Measurements from ENCODE around the gene ADAM12. TPM values are rescaled to one million over a fixed set of nuclear protein-coding genes. Genes with fewer than 3 reads are reported as not detected.

ADAM12 gene
- total and polyA plus RNA-seq, 2 of the 13 experiments (the other 11 are each of a cell fraction or from before 2014, with no cell fraction given): not detected

DNA sequence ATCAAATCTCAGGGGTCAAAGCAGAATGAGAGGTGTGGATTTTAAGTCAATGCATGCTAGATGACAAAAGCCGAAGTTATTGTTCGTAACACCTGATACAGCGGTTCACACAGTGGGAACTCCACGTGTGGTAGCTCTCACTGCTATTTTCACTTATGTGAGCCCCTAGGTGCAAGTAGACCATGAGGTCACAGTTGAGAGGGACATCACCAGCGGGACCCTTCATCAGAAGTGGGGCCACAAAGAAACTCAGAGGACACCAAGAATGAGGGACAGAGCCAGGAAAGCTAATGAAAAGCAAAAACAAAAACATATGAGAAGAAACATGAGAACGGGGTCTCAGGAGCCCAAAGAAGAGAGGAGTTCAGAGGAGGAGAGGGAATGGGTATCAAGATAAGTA, 63.5 kb downstream of the ADAM12 start:
- WGBS (ENCODE audit: low lambda C conversion rate): 9% methylated on average over 6 of the region's 6 CpGs
- Histone ChIP-seq H3K9me3 (ENCODE audit: low read length) (no peaks in the 10 kb centered on the region), H3K27me3 (ENCODE audit: control insufficient read depth in 1 of 2, insufficient read depth in 2 of 2, low read length in 2 of 2) (no peaks in the 10 kb centered on the region; a peak in 1 of 5 replicates), H3K79me2 (ENCODE audit: insufficient read depth, low read length) (no peaks in the 10 kb centered on the region), H3K4me2 (ENCODE audit: low read depth, low read length) (no peak overlapping the region), H3K4me3 (replicated peaks in 1 of 3; ENCODE audit: insufficient read depth in 1 of 3, low read depth in 2 of 3, low read length in 3 of 3) (no peak overlapping the region), H4K20me1 (ENCODE audit: insufficient read depth, low read length) (no peaks in the 10 kb centered on the region), H3K36me3 (replicated peaks in 1 of 2; ENCODE audit: control insufficient read depth in 1 of 2, insufficient read depth in 2 of 2, low read length in 2 of 2) (no peaks in the 10 kb centered on the region), H3K27ac (ENCODE audit: extremely low read length, insufficient read depth, low read length) (no peak overlapping the region), H3K4me1 (ENCODE audit: insufficient read depth, low read length) (no peaks in the 10 kb centered on the region), H2AFZ (ENCODE audit: low read length) (no peak overlapping the region), H3K9ac (ENCODE audit: insufficient read depth, low read depth, low read length) (no peak overlapping the region)
- CTCF ChIA-PET (ENCODE audit: low intra/inter-chr PET ratio, low total read pairs): no interaction called here
- ATAC-seq (no peak), FAIRE-seq (no peak), DNase-seq (ENCODE audit: low spot score) (no peak)
- intact Hi-C loops (cut with micrococcal nuclease; ENCODE audit: unreplicated experiment): no loop called here
- in situ Hi-C loops (cut with HindIII; ENCODE audit: extremely low pct_ligation_motif_present, low pct_unique_long_range_greater_than_20kb): no loop called here
- no TSS peak for BruUV-seq (replicated peaks)
- POLR2A ChIA-PET: no interaction called here
- TF ChIP-seq SOX6 (IDR thresholded peaks at IDR 0.05) (no peak), SOX6 (CRISPR knock-in tag; IDR thresholded peaks at IDR 0.05) (no peak), KLF11 (CRISPR knock-in tag; IDR thresholded peaks at IDR 0.05) (no peak), FOXK2 (IDR thresholded peaks at IDR 0.05) (no peak), JDP2 (CRISPR knock-in tag; IDR thresholded peaks at IDR 0.05; ENCODE audit: borderline replicate concordance) (no peak), ZNF766 (CRISPR knock-in tag; IDR thresholded peaks at IDR 0.05; ENCODE audit: borderline replicate concordance) (no peak), SMAD9 (CRISPR knock-in tag; IDR thresholded peaks at IDR 0.05) (no peak), ZMAT5 (CRISPR knock-in tag; IDR thresholded peaks at IDR 0.05; ENCODE audit: borderline replicate concordance, low read depth) (no peak), HOXA3 (CRISPR knock-in tag; IDR thresholded peaks at IDR 0.05) (no peak), ZNF318 (CRISPR knock-in tag; IDR thresholded peaks at IDR 0.05) (no peak)
- TF ChIP-seq, protein P1, sequence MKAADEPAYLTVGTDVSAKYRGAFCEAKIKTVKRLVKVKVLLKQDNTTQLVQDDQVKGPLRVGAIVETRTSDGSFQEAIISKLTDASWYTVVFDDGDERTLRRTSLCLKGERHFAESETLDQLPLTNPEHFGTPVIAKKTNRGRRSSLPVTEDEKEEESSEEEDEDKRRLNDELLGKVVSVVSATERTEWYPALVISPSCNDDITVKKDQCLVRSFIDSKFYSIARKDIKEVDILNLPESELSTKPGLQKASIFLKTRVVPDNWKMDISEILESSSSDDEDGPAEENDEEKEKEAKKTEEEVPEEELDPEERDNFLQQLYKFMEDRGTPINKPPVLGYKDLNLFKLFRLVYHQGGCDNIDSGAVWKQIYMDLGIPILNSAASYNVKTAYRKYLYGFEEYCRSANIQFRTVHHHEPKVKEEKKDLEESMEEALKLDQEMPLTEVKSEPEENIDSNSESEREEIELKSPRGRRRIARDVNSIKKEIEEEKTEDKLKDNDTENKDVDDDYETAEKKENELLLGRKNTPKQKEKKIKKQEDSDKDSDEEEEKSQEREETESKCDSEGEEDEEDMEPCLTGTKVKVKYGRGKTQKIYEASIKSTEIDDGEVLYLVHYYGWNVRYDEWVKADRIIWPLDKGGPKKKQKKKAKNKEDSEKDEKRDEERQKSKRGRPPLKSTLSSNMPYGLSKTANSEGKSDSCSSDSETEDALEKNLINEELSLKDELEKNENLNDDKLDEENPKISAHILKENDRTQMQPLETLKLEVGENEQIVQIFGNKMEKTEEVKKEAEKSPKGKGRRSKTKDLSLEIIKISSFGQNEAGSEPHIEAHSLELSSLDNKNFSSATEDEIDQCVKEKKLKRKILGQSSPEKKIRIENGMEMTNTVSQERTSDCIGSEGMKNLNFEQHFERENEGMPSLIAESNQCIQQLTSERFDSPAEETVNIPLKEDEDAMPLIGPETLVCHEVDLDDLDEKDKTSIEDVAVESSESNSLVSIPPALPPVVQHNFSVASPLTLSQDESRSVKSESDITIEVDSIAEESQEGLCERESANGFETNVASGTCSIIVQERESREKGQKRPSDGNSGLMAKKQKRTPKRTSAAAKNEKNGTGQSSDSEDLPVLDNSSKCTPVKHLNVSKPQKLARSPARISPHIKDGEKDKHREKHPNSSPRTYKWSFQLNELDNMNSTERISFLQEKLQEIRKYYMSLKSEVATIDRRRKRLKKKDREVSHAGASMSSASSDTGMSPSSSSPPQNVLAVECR (CRISPR knock-in tag; IDR thresholded peaks at IDR 0.05; ENCODE audit: borderline replicate concordance): no peak
